Activated CD4-positive, alpha-beta T cell treated with anti-CD3 and anti-CD28 coated beads, Interleukin-2, amount 50 U/mL, for 4 hours (primary cell): ENCODE measurements around the gene BICD1.
"Not testable (repeated sequence)": the region's sequence is repeated elsewhere in the genome, so short reads cannot be mapped to it uniquely, and the experiment has no call there.

Experiments
- DNase-seq, 2 experiments: peaks; one replicate each; pipeline ENCODE4 v3.0.0-alpha.2; 2020

The BICD1 gene

DNA sequence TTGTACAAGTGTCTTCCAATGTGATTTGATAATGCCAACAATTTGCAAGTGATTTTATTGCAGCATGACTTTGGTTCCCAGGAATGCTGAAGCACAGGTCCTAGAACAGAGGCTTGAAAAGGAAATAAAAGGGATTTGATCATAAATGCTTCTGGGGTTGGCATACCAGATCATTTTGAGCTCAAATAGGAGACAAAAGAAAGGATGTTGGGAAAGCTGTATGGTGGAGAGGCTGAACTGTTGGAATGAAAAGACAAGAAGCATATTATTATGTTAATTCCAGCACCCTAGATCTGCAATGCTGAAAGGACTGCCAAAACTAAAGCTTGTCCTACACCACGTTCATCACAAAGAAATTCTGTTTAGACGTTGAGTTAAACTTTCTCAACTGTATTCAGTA, 143.1 kb downstream of the BICD1 start:
- DNase-seq, result no peak

DNA sequence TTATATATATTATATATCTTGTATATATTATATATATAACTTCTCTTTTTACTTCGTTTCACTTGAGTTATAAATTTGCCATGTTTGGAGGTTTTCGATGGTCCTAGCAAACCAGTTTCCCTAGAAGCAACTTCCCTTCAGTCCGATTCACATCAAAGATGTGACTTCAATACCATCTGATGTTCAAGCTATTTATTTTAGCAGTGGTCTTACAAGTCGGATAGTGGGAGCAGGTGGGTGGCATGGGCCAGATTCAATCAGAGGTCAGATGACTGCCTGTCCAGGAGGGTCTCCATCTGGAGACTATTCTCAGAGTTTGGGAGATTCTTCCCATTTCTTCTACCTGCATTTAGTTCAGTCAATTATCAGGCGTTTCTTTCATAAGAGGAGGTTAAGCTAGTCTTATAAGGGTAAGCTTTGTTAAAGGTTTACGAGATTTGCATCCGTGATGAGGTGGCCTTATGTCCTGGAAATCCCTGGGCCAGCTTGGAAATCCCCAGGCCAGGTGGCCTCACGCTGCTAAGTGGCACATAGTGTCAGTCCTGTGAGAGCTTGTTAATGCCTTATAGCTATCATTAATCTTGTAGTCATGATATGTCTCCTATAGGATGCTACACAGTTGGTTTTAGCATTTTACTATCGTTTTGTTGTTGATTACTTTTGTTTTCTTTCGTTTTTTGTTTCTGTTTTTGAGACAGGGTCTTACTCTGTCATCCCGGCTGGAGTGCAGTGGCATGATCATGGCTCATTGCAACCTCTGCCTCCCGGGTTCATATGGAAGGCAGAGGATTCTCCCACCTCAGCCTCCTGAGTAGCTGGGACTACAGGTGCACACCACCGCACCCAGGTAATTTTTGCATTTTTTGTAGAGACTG, 145.8 kb downstream of the BICD1 start:
- no peak for DNase-seq

DNA sequence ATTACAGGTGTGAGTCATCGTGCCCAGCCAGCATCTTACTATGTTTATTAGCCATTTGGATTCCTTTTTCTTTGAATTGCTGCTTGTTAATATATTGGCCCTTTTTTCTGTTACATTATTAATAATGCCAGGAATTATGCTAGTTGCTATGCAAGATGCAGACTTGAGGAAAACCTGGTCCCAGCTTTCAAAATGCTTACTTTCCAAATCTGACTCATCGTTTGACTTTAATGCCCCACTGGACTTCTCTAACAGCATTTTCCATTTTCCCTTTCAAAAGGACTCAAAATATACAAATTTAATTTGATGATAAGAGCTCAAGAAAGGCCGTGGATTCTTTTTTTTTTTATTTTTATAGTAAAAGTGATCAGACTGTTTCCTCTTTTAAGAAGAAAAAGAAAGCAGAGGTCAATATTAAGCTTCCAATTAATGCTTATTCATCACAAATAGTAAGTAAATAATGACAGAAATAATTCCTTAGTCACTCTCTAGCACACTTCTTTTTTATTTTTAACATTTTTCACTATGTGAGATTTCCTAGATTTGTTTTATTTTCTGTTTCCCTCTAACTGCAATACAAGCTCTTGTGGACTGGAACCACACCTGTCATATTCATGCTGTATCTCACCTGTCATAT, 146.6 kb downstream of the BICD1 start:
- no peak for DNase-seq

DNA sequence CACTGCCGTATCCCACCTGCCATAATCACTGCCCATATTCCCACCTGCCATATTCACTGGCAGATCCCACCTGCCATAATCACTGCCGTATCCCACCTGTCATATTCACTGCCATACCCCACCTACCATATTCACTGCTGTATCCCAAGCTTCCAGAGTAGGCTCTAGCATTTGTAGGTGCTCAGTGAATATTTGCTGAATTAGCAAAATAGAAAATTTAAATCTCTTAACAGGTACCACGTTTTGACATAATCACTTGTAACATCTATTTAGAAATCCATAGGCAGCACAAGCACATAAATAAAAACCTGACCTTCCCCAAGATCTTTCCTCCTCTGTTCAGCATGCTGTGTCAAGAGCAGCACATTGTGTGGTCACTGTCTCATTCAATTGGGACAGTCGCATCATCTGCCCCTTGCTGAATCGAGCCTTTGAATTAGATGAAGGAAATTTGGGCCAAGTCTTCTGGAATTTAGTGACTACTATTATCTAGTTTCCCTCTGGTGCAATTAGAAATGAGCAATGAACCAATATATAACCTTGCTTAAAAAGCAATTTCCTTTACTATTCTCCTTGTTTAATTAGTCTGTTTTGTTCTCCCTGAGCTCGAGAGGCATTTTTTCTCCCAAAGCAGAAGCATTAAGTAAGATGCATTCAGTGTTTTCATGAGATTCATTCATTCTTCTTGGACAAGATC, 147.8 kb downstream of the BICD1 start:
- no peak for DNase-seq

DNA sequence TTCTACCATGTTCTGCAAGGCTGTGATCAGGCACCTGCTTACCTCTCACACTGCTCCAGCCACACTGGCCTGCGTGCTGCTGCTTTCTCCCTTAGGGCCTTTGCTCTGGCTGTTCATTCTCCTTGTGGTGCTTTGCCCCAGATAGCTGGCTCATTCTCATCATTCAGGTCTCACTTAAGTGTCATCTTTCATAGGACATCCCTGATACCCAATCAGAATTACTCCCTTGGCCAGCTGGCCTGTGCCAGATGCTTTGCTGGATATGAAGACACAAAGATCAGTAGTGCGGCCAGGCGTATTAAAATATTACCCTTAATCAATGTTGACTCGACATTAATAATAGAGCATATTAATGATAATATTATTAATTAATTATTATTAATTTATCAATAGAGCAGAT, 148.9 kb downstream of the BICD1 start:
- DNase-seq, result no peak

DNA sequence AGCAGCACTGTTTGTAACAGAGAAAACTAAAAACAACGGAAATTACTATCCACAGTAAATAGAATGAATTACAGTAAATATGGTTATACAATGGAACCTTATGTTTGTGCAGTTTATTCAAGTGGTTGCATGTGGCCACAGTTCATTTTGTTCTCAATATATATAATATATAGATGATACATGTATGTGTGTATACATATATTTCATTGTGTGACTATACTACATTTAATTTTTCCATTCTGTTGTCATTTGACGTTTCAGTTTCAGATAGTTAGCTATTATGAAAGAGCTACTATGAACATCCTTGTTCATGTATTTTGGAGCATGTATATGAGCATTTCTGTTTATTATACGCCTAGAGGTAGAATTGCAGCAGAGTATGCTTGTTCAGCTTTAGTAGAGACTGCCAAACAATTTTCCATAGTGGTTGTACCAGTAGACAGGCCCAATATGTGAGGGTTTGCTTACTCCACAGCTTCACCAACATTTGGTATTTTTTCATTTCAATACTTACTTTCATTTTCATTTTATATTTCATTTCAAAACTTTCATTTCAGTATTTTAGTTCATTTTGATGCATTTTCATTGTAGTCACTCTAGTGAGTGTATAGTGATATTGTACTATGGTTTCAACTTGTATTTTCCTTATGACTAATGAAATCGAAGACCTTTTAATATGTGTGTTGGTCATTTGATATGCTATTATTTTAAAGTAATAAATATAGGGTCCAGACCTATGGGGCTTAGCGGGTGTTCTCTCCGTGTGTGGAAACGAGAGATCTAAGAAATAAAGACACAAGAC, 151.2 kb downstream of the BICD1 start:
- no peak for DNase-seq

DNA sequence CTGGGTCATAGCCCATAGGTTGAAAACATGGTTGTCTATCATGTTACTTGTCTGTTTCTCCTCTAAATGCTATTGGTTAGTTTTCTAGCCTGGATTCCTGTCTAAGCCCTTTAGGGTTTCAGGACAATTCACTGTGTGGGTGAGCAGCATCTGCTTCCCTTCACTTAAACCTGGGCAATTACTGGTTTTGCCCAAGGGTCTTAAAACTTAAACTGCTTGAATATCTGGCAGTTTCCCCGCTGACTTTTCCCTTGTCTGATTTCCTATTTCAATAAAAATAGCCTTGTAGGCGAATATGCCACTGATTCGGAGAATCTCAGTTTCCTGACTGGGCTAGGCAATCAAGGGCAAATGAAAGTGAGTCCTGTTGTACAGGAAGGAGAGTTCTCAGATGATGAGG, 154.0 kb downstream of the BICD1 start:
- no peak for DNase-seq

DNA sequence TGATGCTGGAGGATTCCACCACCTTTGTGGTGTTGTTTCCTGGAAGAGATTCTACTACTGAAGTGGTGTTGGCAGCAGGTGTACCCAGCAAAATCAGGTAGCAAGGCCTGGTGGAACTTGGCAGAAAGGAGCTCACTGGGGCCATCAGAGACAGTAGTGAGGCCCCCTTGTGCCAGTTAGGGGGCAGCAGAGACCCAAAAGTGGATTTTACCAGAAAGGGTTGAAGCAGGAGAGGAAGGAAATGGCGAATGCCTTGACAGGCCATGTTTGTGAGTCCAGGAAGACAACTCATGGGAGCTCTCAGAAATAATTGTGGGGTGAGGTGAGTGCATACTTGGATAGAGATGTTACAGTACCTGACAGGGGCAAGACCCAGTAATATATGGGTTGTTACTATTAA, 155.0 kb downstream of the BICD1 start:
- DNase-seq, result no peak

DNA sequence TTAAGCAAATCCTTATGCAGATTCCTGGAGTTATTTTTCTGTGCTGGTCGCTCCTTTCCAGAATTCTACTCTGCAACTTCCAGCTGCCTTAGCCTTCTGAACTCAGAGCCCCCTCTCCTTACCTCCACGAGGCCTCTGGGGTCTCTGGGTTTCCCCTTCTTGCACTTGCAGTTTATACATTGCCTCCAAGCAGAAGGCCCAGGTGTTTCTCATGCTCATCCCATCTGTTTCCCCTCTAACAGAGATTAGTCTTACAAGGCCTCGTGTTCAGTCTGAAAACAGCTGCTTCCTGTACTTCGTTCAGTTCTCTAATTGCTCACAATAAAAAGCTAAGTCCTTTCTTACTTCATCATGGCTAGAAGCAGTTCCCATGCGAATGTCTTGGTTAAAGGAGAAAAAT, 158.3 kb downstream of the BICD1 start:
- no peak for DNase-seq

DNA sequence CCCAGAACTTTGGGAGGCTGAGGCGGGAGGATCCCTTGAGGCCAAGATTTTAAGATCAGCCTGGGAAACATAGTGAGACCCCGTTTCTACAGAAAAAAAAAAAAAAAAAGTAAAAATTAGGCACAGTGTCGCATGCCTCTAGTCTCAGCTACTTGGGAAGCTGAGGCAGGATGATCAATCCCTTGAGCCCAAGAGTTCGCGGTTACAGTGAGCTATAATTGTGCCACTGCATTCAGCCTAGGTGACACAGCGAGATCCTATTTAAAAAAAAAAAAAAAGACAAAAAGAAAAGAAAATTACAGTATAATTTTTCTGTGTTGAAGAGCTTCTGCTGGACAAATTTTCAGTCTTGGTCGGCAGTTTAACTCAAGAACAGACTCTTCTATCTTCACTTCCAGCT, 158.8 kb downstream of the BICD1 start:
- no peak for DNase-seq

DNA sequence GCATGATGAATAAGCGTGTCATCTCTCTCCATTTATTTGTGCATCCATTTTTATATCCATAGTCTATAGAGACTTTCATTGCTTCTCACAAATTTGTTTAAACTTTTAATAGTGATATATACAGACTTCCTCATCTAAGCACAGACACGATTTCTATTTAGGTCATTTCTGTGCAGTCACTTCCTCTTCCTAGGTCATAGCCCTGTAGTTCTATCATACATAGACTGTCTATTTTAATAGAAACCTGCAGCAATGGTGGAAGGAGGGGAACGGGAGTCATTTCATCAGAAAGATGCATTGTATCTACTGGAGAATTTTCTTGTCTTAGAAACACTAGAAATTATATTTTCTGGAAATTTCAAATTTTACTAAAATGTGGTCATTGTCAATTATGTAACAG, 159.3 kb downstream of the BICD1 start:
- no peak for DNase-seq

DNA sequence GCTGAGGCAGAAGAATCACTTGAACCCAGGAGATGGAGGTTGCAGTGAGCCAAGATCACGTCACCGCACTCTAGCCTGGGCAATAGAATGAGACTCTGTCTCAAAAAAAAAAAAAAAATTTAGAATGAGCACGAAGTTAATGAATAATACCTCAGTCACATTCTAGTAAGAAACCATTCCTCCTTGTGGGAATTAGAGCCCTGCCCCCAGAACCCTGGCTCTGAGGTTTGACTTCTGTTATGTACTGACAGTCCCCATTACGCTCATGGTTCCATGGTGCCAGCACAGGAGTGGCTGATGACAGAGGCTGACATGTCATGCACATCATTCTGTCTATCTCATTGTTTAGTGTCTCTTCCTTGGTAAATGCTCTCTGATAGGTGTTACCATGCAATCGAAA, 160.1 kb downstream of the BICD1 start:
- no peak for DNase-seq

DNA sequence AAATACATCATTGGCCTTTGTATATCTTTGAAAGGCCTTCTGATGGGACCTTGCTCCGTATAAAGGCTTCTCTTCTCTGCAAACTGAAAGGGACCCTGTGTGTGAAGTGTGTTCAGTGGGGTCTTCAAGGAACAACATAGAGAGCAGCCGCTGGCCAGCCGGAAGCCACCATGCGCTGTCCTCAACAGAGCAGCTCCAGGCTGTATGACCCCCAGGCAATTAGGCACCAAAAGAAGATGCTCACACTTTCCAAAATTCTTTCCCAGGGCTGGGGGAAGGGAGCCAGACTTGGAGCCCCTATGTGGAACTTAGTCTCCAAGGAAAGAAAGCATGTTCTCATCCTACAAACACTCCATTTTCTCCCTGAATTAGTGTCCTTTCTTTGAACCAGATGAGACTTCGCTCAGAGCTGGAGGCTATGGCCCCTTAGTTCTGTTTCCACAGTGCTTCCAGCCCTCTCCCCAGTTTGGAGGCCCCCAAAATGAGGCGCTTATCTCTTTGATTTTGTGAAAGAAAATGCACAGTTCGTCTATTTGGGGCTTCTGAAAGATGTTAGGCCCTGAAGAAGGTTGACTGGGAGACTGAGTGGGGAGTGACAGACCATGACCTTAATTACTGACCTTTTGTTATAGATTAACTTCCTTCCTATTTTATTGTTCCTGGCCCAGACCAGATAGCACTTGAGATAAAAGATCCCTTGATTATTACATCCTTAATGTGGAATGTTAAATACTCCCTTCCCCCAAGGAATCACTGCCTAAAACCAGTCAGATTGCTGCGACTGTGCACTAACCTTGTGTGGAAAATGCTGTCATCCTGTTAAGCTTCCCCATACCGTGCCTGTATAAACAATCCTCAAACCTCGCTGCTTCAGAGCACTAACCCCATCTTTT, 164.4 kb downstream of the BICD1 start:
- no peak for DNase-seq

DNA sequence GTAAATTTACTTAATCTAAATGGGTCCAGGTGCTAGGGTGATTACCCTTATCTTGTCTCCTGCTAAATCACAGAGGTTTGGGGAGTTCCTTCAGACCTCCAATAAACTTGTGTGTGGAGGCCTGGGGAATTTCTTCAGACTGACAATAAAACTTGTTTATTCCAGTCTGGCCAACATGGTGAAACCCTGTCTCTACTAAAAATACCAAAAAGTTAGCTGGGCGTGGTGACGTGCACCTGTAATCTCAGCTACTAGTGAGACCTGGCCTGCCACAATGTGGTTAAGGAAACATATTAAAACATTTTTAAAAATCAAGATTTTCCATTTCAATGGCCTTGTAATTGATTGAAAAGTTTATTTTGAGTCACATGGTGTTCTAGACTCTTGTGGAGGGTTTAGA, 165.8 kb downstream of the BICD1 start:
- DNase-seq, result no peak

DNA sequence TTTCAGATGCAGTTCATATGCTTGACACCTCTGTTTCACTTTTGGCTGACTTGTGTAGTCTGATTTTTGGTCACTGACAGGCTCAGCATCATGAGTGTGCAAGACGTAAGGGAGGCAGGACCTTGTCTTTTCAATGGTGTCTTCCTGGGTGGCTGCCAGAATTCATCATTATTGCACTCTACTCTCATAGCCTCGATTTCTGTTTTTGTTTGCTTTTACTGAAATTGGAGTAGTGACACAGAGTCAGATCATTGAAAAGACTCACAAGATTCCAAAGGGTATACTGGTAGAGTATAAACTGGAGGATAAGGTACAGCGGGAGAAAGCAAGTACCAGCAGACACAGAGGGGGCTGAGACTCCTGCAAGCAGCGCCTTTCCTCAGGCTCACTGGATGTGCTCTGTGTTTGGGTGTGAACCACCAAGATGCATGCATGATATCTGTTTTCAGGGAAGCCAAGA, 166.4 kb downstream of the BICD1 start:
- DNase-seq, result no peak

DNA sequence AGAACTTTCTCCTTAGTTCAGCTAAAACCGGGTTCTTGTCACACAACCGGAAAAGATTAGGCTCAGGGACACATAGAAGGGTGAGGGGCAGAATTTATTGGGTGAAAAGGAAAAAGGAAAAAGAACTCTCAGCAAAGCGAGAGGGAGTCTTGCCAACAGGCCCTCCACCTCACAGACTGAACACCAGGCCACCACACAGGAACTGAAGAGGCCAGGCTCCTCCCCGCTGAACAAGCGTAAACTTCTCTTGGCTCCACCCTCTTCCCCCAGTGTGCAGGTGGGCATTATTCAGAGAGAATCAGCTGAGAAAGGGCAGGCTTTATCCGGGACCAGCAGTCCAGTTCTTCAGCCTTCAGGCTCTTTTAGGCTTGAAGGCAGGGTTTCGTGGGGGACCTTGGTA, 167.1 kb downstream of the BICD1 start:
- peak; percentile 5 to 9 for DNase-seq

DNA sequence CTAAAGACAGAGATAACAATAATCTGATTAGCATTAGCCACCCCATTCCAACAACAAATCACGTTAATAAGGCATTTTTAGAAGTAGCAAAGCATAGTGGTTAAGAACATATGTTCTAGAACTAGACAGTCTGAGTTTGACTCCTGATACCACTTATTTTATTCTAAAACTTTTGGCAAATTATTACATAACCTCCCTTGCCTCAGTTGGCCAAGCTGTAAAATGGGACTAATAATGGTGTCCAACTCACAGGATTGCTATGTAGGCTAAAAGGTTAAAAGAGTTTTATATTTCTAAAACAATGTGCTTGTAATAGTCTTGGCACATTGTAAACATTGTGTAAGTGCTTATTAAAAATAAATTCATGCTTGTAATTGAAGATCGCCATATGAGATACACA, 168.0 kb downstream of the BICD1 start:
- DNase-seq, result no peak

DNA sequence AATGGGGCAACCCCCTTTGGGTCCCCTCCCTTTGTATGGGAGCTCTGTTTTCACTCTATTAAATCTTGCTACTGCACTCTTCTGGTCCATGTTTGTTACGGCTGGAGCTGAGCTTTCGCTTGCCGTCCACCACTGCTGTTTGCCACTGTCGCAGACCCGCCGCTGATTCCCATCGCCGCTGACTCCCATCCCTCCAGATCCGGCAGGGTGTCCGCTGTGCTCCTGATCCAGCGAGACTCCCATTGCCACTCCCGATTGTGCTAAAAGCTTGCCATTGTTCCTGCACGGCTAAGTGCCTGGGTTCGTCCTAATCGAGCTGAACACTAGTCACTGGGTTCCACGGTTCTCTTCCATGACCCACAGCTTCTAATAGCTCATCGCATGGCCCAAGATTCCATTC, 168.9 kb downstream of the BICD1 start:
- DNase-seq, result not testable (repeated sequence)

DNA sequence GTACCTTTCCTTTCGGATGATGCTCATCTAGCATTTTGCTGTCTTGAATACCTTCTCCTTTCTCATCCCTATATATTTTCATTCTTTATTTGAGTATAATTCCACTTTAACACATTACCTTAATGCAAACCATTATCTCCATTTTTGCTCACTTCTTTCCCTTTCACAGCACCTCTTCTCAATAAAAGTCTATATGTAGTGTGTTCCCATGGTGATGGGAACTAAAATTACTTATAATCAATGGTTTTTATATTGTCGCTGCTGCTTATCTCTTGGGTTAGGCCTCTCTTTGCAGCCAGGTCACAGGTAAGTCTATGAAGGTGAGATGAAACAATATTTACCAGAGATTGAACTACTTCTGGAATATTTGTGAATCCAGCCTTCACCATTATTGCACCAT, 171.1 kb downstream of the BICD1 start:
- DNase-seq, result no peak

DNA sequence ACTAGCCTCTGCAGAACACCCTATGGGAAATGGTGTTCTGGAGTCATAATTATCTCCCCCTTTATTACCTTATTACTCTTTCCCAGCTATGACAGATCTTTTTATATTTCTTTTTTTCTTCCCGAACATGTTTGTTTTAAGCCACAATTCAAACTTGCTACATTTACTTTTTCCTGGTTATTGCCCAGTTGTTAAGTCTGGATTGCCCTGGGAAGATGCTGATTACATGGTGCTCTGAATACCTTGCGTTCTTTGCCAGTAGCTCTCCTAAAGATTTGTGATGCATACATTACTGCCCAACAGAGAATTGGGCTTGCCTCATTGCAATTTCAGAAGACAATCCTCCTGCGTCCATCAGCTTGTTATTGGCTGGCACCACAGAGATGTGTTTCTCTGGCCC, 174.5 kb downstream of the BICD1 start:
- no peak for DNase-seq

DNA sequence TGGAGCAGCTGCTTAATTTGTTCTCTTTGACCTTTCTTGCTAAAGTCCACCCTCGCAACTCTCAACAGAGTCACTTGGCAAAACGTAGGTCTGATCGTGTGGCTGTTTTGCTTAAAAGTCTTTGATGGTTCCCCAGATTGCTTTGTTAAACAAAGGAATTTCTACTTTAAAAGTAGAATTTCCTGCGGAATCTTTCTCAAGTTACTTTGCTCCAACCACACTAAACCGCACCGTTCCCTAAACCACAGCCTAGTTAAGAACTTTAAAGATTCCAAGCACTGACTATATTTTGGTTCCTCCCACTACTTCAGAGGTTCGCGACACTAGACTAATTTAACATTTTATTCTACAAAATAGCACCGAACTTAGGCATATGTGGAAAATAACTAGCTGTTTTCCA, 177.9 kb downstream of the BICD1 start:
- no peak for DNase-seq

DNA sequence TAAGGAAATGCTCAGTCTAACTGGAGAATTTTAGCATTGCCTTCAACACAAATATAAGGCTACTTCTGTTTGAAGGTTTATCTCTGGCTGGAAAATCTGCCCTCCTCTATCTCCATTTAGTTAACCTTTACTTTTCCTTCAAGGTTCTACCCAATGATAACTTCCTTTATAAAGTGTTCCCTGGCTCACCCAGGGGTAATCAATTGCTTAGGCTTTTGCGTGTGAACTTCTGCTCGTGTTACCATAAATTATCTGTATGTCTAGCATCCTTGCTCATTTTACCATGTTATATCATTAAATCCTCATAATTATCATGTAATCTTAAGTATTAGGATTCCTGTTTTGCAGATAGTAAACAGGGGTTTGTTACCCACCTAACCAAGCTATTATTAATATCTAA, 178.4 kb downstream of the BICD1 start:
- DNase-seq, result no peak
